ENCODE results near the gene MAP3K21. TPM values are rescaled to one million over a fixed set of nuclear protein-coding genes. Genes with fewer than 3 reads are reported as not detected.
A peak's percentile ranks its signal among the peaks of the same experiment; 100 is the strongest.

MAP3K21 gene
- total RNA-seq, 2 experiments from 2014 or later = 0.44 to 0.45 TPM

- POLR2A ChIA-PET = no interaction called here
- DNase-seq (no peak), ATAC-seq (no peak)
- no peaks in the 10 kb centered on the region for H3K4me1 Mint-ChIP-seq (ENCODE audit: low read depth)
- no peak overlapping the region for H3K27ac Mint-ChIP-seq
- H3K9me3 Mint-ChIP-seq (ENCODE audit: insufficient read depth) = no peaks in the 10 kb centered on the region
- H3K4me3 Mint-ChIP-seq = no peak overlapping the region
- peaks cover 14% of the 10 kb centered on the region for H3K27me3 Mint-ChIP-seq (ENCODE audit: low read depth)
- CTCF ChIA-PET = no interaction called here
- no peaks in the 10 kb centered on the region for H3K36me3 Mint-ChIP-seq (ENCODE audit: low read depth)
Observed at GRCh38 chr1:233347338-233347737, 19.8 kb downstream of the MAP3K21 start.

GRCh38 chr1:233349137-233349536 is 21.6 kb downstream of the MAP3K21 start:
- H3K9me3 Mint-ChIP-seq (ENCODE audit: insufficient read depth) = no peaks in the 10 kb centered on the region
- no peak overlapping the region for H3K27ac Mint-ChIP-seq
- ChIA-PET CTCF (no interaction called here), POLR2A (no interaction called here)
- DNase-seq (no peak), ATAC-seq (no peak)
- no peaks in the 10 kb centered on the region for H3K36me3 Mint-ChIP-seq (ENCODE audit: low read depth)
- H3K4me1 Mint-ChIP-seq (ENCODE audit: low read depth) = no peaks in the 10 kb centered on the region
- peaks cover 12% of the 10 kb centered on the region for H3K27me3 Mint-ChIP-seq (ENCODE audit: low read depth)
- H3K4me3 Mint-ChIP-seq = no peak overlapping the region

GRCh38 chr1:233354983-233355382 is 27.5 kb downstream of the MAP3K21 start:
- no peak overlapping the region for H3K27ac Mint-ChIP-seq

GRCh38 chr1:233355841-233356704 is 28.5 kb downstream of the MAP3K21 start:
- POLR2A ChIA-PET = no interaction called here
- no peak for ATAC-seq

More at GRCh38 chr1:233354983-233355382, 27.5 kb downstream of the MAP3K21 start:
- Mint-ChIP-seq H3K9me3 (ENCODE audit: insufficient read depth) (no peaks in the 10 kb centered on the region), H3K4me1 (ENCODE audit: low read depth) (peaks cover 2% of the 10 kb centered on the region), H3K4me3 (no peak overlapping the region), H3K27me3 (ENCODE audit: low read depth) (peaks cover 13% of the 10 kb centered on the region), H3K36me3 (ENCODE audit: low read depth) (no peaks in the 10 kb centered on the region)
- ChIA-PET CTCF (no interaction called here), POLR2A (no interaction called here)
- no peak for ATAC-seq
- no peak for DNase-seq

GRCh38 chr1:233356705-233356987 is 29.1 kb downstream of the MAP3K21 start:
- Mint-ChIP-seq H3K36me3 (ENCODE audit: low read depth) (no peaks in the 10 kb centered on the region), H3K27ac (peak overlapping the region; percentile 46), H3K4me3 (no peak overlapping the region), H3K27me3 (ENCODE audit: low read depth) (peaks cover 12% of the 10 kb centered on the region), H3K9me3 (ENCODE audit: insufficient read depth) (no peaks in the 10 kb centered on the region), H3K4me1 (ENCODE audit: low read depth) (peaks cover 2% of the 10 kb centered on the region)
- CTCF ChIA-PET = no interaction called here
- POLR2A ChIA-PET = no interaction called here
- DNase-seq = no peak
- ATAC-seq = no peak

More at GRCh38 chr1:233355841-233356704, 28.5 kb downstream of the MAP3K21 start:
- H3K4me3 Mint-ChIP-seq = no peak overlapping the region
- H3K27ac Mint-ChIP-seq = peak overlapping the region; percentile 46
- peaks cover 12% of the 10 kb centered on the region for H3K27me3 Mint-ChIP-seq (ENCODE audit: low read depth)
- no peak for DNase-seq
- no peaks in the 10 kb centered on the region for H3K36me3 Mint-ChIP-seq (ENCODE audit: low read depth)
- CTCF ChIA-PET = no interaction called here
- H3K4me1 Mint-ChIP-seq (ENCODE audit: low read depth) = peaks cover 2% of the 10 kb centered on the region
- no peaks in the 10 kb centered on the region for H3K9me3 Mint-ChIP-seq (ENCODE audit: insufficient read depth)

- H3K9me3 Mint-ChIP-seq (ENCODE audit: insufficient read depth) = no peaks in the 10 kb centered on the region
- H3K27ac Mint-ChIP-seq = no peak overlapping the region
- H3K27me3 Mint-ChIP-seq (ENCODE audit: low read depth) = peaks cover 12% of the 10 kb centered on the region
- no peak overlapping the region for H3K4me3 Mint-ChIP-seq
- POLR2A ChIA-PET = no interaction called here
- DNase-seq = no peak
- H3K4me1 Mint-ChIP-seq (ENCODE audit: low read depth) = peaks cover 2% of the 10 kb centered on the region
- ATAC-seq = peak; percentile 33
- CTCF ChIA-PET = no interaction called here
- H3K36me3 Mint-ChIP-seq (ENCODE audit: low read depth) = no peaks in the 10 kb centered on the region
Observed at GRCh38 chr1:233357595-233358397, 30.3 kb downstream of the MAP3K21 start.

GRCh38 chr1:233359431-233359830 is 31.9 kb downstream of the MAP3K21 start:
- Mint-ChIP-seq H3K27ac (no peak overlapping the region), H3K4me1 (ENCODE audit: low read depth) (peaks cover 2% of the 10 kb centered on the region), H3K4me3 (no peak overlapping the region), H3K27me3 (ENCODE audit: low read depth) (peaks cover 5% of the 10 kb centered on the region), H3K9me3 (ENCODE audit: insufficient read depth) (no peaks in the 10 kb centered on the region), H3K36me3 (ENCODE audit: low read depth) (no peaks in the 10 kb centered on the region)
- ChIA-PET CTCF (interaction anchor here (1.2 kb wide), 1 partner anchor 33 kb away, joined by 4 read pairs; no protein-coding TSS in a partner anchor), POLR2A (no interaction called here)
- no peak for DNase-seq
- ATAC-seq = no peak

- CTCF ChIA-PET = interaction anchor here (0.9 to 1.2 kb wide), 3 partner anchors 18 to 81 kb away, joined by 3 to 4 read pairs (median 4); no protein-coding TSS in a partner anchor
- H3K4me1 Mint-ChIP-seq (ENCODE audit: low read depth) = peaks cover 2% of the 10 kb centered on the region
- no peak for ATAC-seq
Observed at GRCh38 chr1:233359905-233360304, 32.4 kb downstream of the MAP3K21 start.

GRCh38 chr1:233360525-233361102 is 33.1 kb downstream of the MAP3K21 start:
- Mint-ChIP-seq H3K36me3 (ENCODE audit: low read depth) (no peaks in the 10 kb centered on the region), H3K4me3 (no peak overlapping the region), H3K27ac (no peak overlapping the region), H3K27me3 (ENCODE audit: low read depth) (peaks cover 5% of the 10 kb centered on the region), H3K4me1 (ENCODE audit: low read depth) (peaks cover 2% of the 10 kb centered on the region), H3K9me3 (ENCODE audit: insufficient read depth) (no peaks in the 10 kb centered on the region)
- ChIA-PET CTCF (interaction anchor here (0.9 to 1.2 kb wide), 3 partner anchors 17 to 81 kb away, joined by 3 to 4 read pairs (median 4); no protein-coding TSS in a partner anchor), POLR2A (no interaction called here)
- ATAC-seq = no peak
- no peak for DNase-seq

More at GRCh38 chr1:233359905-233360304, 32.4 kb downstream of the MAP3K21 start:
- Mint-ChIP-seq H3K4me3 (no peak overlapping the region), H3K27me3 (ENCODE audit: low read depth) (peaks cover 5% of the 10 kb centered on the region), H3K9me3 (ENCODE audit: insufficient read depth) (no peaks in the 10 kb centered on the region), H3K27ac (no peak overlapping the region), H3K36me3 (ENCODE audit: low read depth) (no peaks in the 10 kb centered on the region)
- POLR2A ChIA-PET = no interaction called here
- DNase-seq = no peak

GRCh38 chr1:233361876-233362275 is 34.4 kb downstream of the MAP3K21 start:
- H3K4me1 Mint-ChIP-seq (ENCODE audit: low read depth) = peaks cover 2% of the 10 kb centered on the region
- CTCF ChIA-PET = interaction anchor here (1.3 kb wide), 1 partner anchor 57 kb away, joined by 4 read pairs; no protein-coding TSS in a partner anchor

GRCh38 chr1:233362743-233363142 is 35.2 kb downstream of the MAP3K21 start:
- ATAC-seq (no peak), DNase-seq (no peak)
- H3K36me3 Mint-ChIP-seq (ENCODE audit: low read depth) = no peaks in the 10 kb centered on the region
- CTCF ChIA-PET = interaction anchor here (0.6 kb wide), 1 partner anchor 428 kb away, joined by 3 read pairs; no protein-coding TSS in a partner anchor
- no peak overlapping the region for H3K27ac Mint-ChIP-seq
- H3K4me3 Mint-ChIP-seq = no peak overlapping the region
- no peaks in the 10 kb centered on the region for H3K9me3 Mint-ChIP-seq (ENCODE audit: insufficient read depth)
- no peaks in the 10 kb centered on the region for H3K27me3 Mint-ChIP-seq (ENCODE audit: low read depth)
- POLR2A ChIA-PET = no interaction called here
- no peaks in the 10 kb centered on the region for H3K4me1 Mint-ChIP-seq (ENCODE audit: low read depth)

More at GRCh38 chr1:233361876-233362275, 34.4 kb downstream of the MAP3K21 start:
- Mint-ChIP-seq H3K27me3 (ENCODE audit: low read depth) (no peaks in the 10 kb centered on the region), H3K27ac (no peak overlapping the region), H3K4me3 (no peak overlapping the region), H3K36me3 (ENCODE audit: low read depth) (no peaks in the 10 kb centered on the region), H3K9me3 (ENCODE audit: insufficient read depth) (no peaks in the 10 kb centered on the region)
- POLR2A ChIA-PET = no interaction called here
- no peak for ATAC-seq
- no peak for DNase-seq

- Mint-ChIP-seq H3K27me3 (ENCODE audit: low read depth) (peaks cover 2% of the 10 kb centered on the region), H3K4me1 (ENCODE audit: low read depth) (no peaks in the 10 kb centered on the region), H3K27ac (no peak overlapping the region), H3K9me3 (ENCODE audit: insufficient read depth) (no peaks in the 10 kb centered on the region), H3K4me3 (no peak overlapping the region), H3K36me3 (ENCODE audit: low read depth) (no peaks in the 10 kb centered on the region)
- ChIA-PET POLR2A (no interaction called here), CTCF (interaction anchor here (0.8 to 1.8 kb wide), 7 partner anchors 9 to 702 kb away, joined by 3 to 8 read pairs (median 3); no protein-coding TSS in a partner anchor)
- DNase-seq = no peak
- ATAC-seq = no peak
Observed at GRCh38 chr1:233364026-233364425, 36.5 kb downstream of the MAP3K21 start.

Measured in activated CD8-positive, alpha-beta T cell treated with anti-CD3 and anti-CD28 coated beads, Interleukin-2, amount 10 ng/mL, durations not matched to agents 7 days and 5 days (primary cell).